ENCODE data around the gene KAT2B.
"Not testable (repeated sequence)": the region's sequence is repeated elsewhere in the genome, so short reads cannot be mapped to it uniquely, and the experiment has no call there.

Gene KAT2B

GRCh38 chr3:20042331-20042730 is 2.1 kb downstream of the KAT2B start:
- DNase-seq, result no peak

GRCh38 chr3:20043396-20043795 is 3.1 kb downstream of the KAT2B start:
- no peak for DNase-seq

- DNase-seq, result no peak
Observed at GRCh38 chr3:20043825-20044224, 3.6 kb downstream of the KAT2B start.

GRCh38 chr3:20045141-20045540 is 4.9 kb downstream of the KAT2B start:
- DNase-seq, result not testable (repeated sequence)

- no peak for DNase-seq
Observed at GRCh38 chr3:20046556-20046955, 6.3 kb downstream of the KAT2B start.

GRCh38 chr3:20047341-20047779 is 7.1 kb downstream of the KAT2B start:
- no peak for DNase-seq

GRCh38 chr3:20047976-20048883 is 8.0 kb downstream of the KAT2B start:
- no peak for DNase-seq

GRCh38 chr3:20051123-20051806 is 11.0 kb downstream of the KAT2B start:
- DNase-seq, result no peak

- DNase-seq, result no peak
Observed at GRCh38 chr3:20052851-20053250, 12.6 kb downstream of the KAT2B start.

GRCh38 chr3:20054549-20054987 is 14.3 kb downstream of the KAT2B start:
- DNase-seq, result peak; percentile 13

GRCh38 chr3:20055020-20055775 is 15.0 kb downstream of the KAT2B start:
- no peak for DNase-seq

GRCh38 chr3:20055842-20056241 is 15.6 kb downstream of the KAT2B start:
- DNase-seq, result no peak

- no peak for DNase-seq
Observed at GRCh38 chr3:20056725-20057611, 16.7 kb downstream of the KAT2B start.

- DNase-seq, result no peak
Observed at GRCh38 chr3:20057612-20058180, 17.4 kb downstream of the KAT2B start.

- no peak for DNase-seq
Observed at GRCh38 chr3:20059929-20060328, 19.7 kb downstream of the KAT2B start.

GRCh38 chr3:20060974-20061685 is 20.9 kb downstream of the KAT2B start:
- no peak for DNase-seq

- no peak for DNase-seq
Observed at GRCh38 chr3:20062996-20063395, 22.8 kb downstream of the KAT2B start.

GRCh38 chr3:20064387-20064786 is 24.1 kb downstream of the KAT2B start:
- DNase-seq, result no peak

- no peak for DNase-seq
Observed at GRCh38 chr3:20064796-20065564, 24.7 kb downstream of the KAT2B start.

GRCh38 chr3:20066079-20066478 is 25.8 kb downstream of the KAT2B start:
- DNase-seq, result no peak
